ENCODE results near the gene PSME2.

DNA sequence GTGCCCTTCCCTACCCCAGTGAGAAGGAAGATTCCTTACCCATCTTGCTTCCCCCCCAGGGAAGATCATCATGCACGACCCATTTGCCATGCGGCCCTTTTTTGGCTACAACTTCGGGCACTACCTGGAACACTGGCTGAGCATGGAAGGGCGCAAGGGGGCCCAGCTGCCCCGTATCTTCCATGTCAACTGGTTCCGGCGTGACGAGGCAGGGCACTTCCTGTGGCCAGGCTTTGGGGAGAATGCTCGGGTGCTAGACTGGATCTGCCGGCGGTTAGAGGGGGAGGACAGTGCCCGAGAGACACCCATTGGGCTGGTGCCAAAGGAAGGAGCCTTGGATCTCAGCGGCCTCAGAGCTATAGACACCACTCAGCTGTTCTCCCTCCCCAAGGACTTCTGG is 43.0 kb downstream of the PSME2 start:
- TF ChIP-seq, protein P1, sequence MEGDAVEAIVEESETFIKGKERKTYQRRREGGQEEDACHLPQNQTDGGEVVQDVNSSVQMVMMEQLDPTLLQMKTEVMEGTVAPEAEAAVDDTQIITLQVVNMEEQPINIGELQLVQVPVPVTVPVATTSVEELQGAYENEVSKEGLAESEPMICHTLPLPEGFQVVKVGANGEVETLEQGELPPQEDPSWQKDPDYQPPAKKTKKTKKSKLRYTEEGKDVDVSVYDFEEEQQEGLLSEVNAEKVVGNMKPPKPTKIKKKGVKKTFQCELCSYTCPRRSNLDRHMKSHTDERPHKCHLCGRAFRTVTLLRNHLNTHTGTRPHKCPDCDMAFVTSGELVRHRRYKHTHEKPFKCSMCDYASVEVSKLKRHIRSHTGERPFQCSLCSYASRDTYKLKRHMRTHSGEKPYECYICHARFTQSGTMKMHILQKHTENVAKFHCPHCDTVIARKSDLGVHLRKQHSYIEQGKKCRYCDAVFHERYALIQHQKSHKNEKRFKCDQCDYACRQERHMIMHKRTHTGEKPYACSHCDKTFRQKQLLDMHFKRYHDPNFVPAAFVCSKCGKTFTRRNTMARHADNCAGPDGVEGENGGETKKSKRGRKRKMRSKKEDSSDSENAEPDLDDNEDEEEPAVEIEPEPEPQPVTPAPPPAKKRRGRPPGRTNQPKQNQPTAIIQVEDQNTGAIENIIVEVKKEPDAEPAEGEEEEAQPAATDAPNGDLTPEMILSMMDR (IDR thresholded peaks at IDR 0.05) = no peak
- TF ChIP-seq POLR2AphosphoS5 (IDR thresholded peaks at IDR 0.05) (no peak), POLR2A (IDR thresholded peaks at IDR 0.05) (no peak), EP300 (IDR thresholded peaks at IDR 0.05) (no peak)
